Measurements from ENCODE around the gene HK3. TPM values are rescaled to one million over a fixed set of nuclear protein-coding genes. Genes with fewer than 3 reads are reported as not detected.
A peak's percentile ranks its signal among the peaks of the same experiment; 100 is the strongest.

The HK3 gene
- total RNA-seq, 2 experiments from 2014 or later: 0.22 to 0.62 TPM

- intact Hi-C loops (cut with micrococcal nuclease): no loop called here
- H3K9me3 Mint-ChIP-seq: no peaks in the 10 kb centered on the region
- H3K4me3 Mint-ChIP-seq: no peak overlapping the region
- H3K27me3 Mint-ChIP-seq: peaks cover 13% of the 10 kb centered on the region
- no peaks in the 10 kb centered on the region for H3K36me3 Mint-ChIP-seq
- no peak overlapping the region for H3K27ac Mint-ChIP-seq
- no peaks in the 10 kb centered on the region for H3K4me1 Mint-ChIP-seq (ENCODE audit: low read depth)
- POLR2A ChIA-PET: no interaction called here
- DNase-seq: no peak
- CTCF ChIA-PET: no interaction called here
These were observed 41.8 kb downstream of the HK3 start for GRCh38 chr5:176857216-176857893.

GRCh38 chr5:176856746-176857145 lies 42.4 kb downstream of the HK3 start:
- ChIA-PET CTCF (no interaction called here), POLR2A (no interaction called here)
- no peak overlapping the region for H3K4me3 Mint-ChIP-seq
- H3K4me1 Mint-ChIP-seq (ENCODE audit: low read depth): no peaks in the 10 kb centered on the region
- H3K36me3 Mint-ChIP-seq: no peaks in the 10 kb centered on the region
- H3K27ac Mint-ChIP-seq: peak overlapping the region; percentile 10
- no peaks in the 10 kb centered on the region for H3K9me3 Mint-ChIP-seq
- DNase-seq: no peak
- intact Hi-C loops (cut with micrococcal nuclease): no loop called here
- peaks cover 12% of the 10 kb centered on the region for H3K27me3 Mint-ChIP-seq

- CTCF ChIA-PET: no interaction called here
- POLR2A ChIA-PET: no interaction called here
These were observed 43.5 kb downstream of the HK3 start for GRCh38 chr5:176855598-176855997.

GRCh38 chr5:176854164-176854563 lies 45.0 kb downstream of the HK3 start:
- ChIA-PET CTCF (no interaction called here), POLR2A (no interaction called here)
- H3K9me3 Mint-ChIP-seq: no peaks in the 10 kb centered on the region
- no peaks in the 10 kb centered on the region for H3K4me1 Mint-ChIP-seq (ENCODE audit: low read depth)
- intact Hi-C loops (cut with micrococcal nuclease): no loop called here
- peaks cover 12% of the 10 kb centered on the region for H3K27me3 Mint-ChIP-seq
- no peak overlapping the region for H3K4me3 Mint-ChIP-seq
- DNase-seq: no peak
- no peaks in the 10 kb centered on the region for H3K36me3 Mint-ChIP-seq
- no peak overlapping the region for H3K27ac Mint-ChIP-seq

More at GRCh38 chr5:176855598-176855997, 43.5 kb downstream of the HK3 start:
- H3K9me3 Mint-ChIP-seq: no peaks in the 10 kb centered on the region
- no peak overlapping the region for H3K4me3 Mint-ChIP-seq
- H3K27ac Mint-ChIP-seq: no peak overlapping the region
- H3K27me3 Mint-ChIP-seq: peaks cover 10% of the 10 kb centered on the region
- intact Hi-C loops (cut with micrococcal nuclease): no loop called here
- no peaks in the 10 kb centered on the region for H3K36me3 Mint-ChIP-seq
- no peaks in the 10 kb centered on the region for H3K4me1 Mint-ChIP-seq (ENCODE audit: low read depth)
- no peak for DNase-seq

- no peaks in the 10 kb centered on the region for H3K36me3 Mint-ChIP-seq
- no peak overlapping the region for H3K4me3 Mint-ChIP-seq
- POLR2A ChIA-PET: no interaction called here
- intact Hi-C loops (cut with micrococcal nuclease): no loop called here
- CTCF ChIA-PET: no interaction called here
- H3K4me1 Mint-ChIP-seq (ENCODE audit: low read depth): no peaks in the 10 kb centered on the region
- H3K9me3 Mint-ChIP-seq: no peaks in the 10 kb centered on the region
- H3K27me3 Mint-ChIP-seq: peaks cover 15% of the 10 kb centered on the region
- no peak for DNase-seq
- H3K27ac Mint-ChIP-seq: no peak overlapping the region
These were observed 45.9 kb downstream of the HK3 start for GRCh38 chr5:176853151-176853778.

- Mint-ChIP-seq H3K4me3 (no peak overlapping the region), H3K27me3 (peaks cover 14% of the 10 kb centered on the region), H3K9me3 (no peaks in the 10 kb centered on the region), H3K27ac (no peak overlapping the region), H3K36me3 (no peaks in the 10 kb centered on the region), H3K4me1 (ENCODE audit: low read depth) (no peaks in the 10 kb centered on the region)
- intact Hi-C loops (cut with micrococcal nuclease): no loop called here
- DNase-seq: no peak
- ChIA-PET POLR2A (no interaction called here), CTCF (interaction anchor here (1.1 kb wide), 1 partner anchor 191 kb away, joined by 3 read pairs; no protein-coding TSS in a partner anchor)
These were observed 47.1 kb downstream of the HK3 start for GRCh38 chr5:176851871-176852658.

- POLR2A ChIA-PET: no interaction called here
- no peaks in the 10 kb centered on the region for H3K36me3 Mint-ChIP-seq
- H3K9me3 Mint-ChIP-seq: no peaks in the 10 kb centered on the region
- DNase-seq: no peak
- no peak overlapping the region for H3K4me3 Mint-ChIP-seq
- H3K27ac Mint-ChIP-seq: no peak overlapping the region
- peaks cover 10% of the 10 kb centered on the region for H3K27me3 Mint-ChIP-seq
- CTCF ChIA-PET: no interaction called here
- intact Hi-C loops (cut with micrococcal nuclease): no loop called here
- no peaks in the 10 kb centered on the region for H3K4me1 Mint-ChIP-seq (ENCODE audit: low read depth)
These were observed 47.8 kb downstream of the HK3 start for GRCh38 chr5:176851380-176851779.

GRCh38 chr5:176850371-176851245 lies 48.5 kb downstream of the HK3 start:
- DNase-seq: no peak
- Mint-ChIP-seq H3K36me3 (no peaks in the 10 kb centered on the region), H3K27ac (no peak overlapping the region), H3K9me3 (no peaks in the 10 kb centered on the region), H3K27me3 (peaks cover 16% of the 10 kb centered on the region), H3K4me1 (ENCODE audit: low read depth) (no peaks in the 10 kb centered on the region), H3K4me3 (no peak overlapping the region)
- intact Hi-C loops (cut with micrococcal nuclease): no loop called here
- CTCF ChIA-PET: no interaction called here
- POLR2A ChIA-PET: no interaction called here

- H3K4me1 Mint-ChIP-seq (ENCODE audit: low read depth): no peaks in the 10 kb centered on the region
- H3K27me3 Mint-ChIP-seq: peaks cover 24% of the 10 kb centered on the region
- ChIA-PET POLR2A (no interaction called here), CTCF (no interaction called here)
- DNase-seq: no peak
- intact Hi-C loops (cut with micrococcal nuclease): no loop called here
- H3K9me3 Mint-ChIP-seq: no peaks in the 10 kb centered on the region
- no peak overlapping the region for H3K27ac Mint-ChIP-seq
- no peak overlapping the region for H3K4me3 Mint-ChIP-seq
- H3K36me3 Mint-ChIP-seq: no peaks in the 10 kb centered on the region
These were observed 49.4 kb downstream of the HK3 start for GRCh38 chr5:176849611-176850227.

GRCh38 chr5:176848651-176849050 lies 50.5 kb downstream of the HK3 start:
- H3K9me3 Mint-ChIP-seq: no peaks in the 10 kb centered on the region
- CTCF ChIA-PET: no interaction called here
- H3K27ac Mint-ChIP-seq: no peak overlapping the region
- H3K4me1 Mint-ChIP-seq (ENCODE audit: low read depth): no peaks in the 10 kb centered on the region
- intact Hi-C loops (cut with micrococcal nuclease): no loop called here
- H3K27me3 Mint-ChIP-seq: peaks cover 24% of the 10 kb centered on the region
- DNase-seq: no peak
- H3K4me3 Mint-ChIP-seq: no peak overlapping the region
- H3K36me3 Mint-ChIP-seq: no peaks in the 10 kb centered on the region
- POLR2A ChIA-PET: no interaction called here

GRCh38 chr5:176847726-176848290 lies 51.3 kb downstream of the HK3 start:
- CTCF ChIA-PET: no interaction called here
- no peaks in the 10 kb centered on the region for H3K36me3 Mint-ChIP-seq
- no peak overlapping the region for H3K27ac Mint-ChIP-seq
- no peak for DNase-seq
- POLR2A ChIA-PET: no interaction called here
- intact Hi-C loops (cut with micrococcal nuclease): no loop called here
- H3K4me3 Mint-ChIP-seq: no peak overlapping the region
- no peaks in the 10 kb centered on the region for H3K9me3 Mint-ChIP-seq
- H3K4me1 Mint-ChIP-seq (ENCODE audit: low read depth): no peaks in the 10 kb centered on the region
- peaks cover 24% of the 10 kb centered on the region for H3K27me3 Mint-ChIP-seq

Data from activated CD4-positive, alpha-beta memory T cell treated with anti-CD3 and anti-CD28 coated beads for 36 hours (primary cell).